Body of pancreas (tissue), 4 donors: Measurements from ENCODE around the gene HSPA1A.

Source experiments
- CTCF ChIP-seq, 7 experiments: fragments of 450-650 bp in 4 of 7; fragments of 200-600 bp in 3 of 7; sonication (generic) in 3 of 7; IDR thresholded peaks; one replicate each; pipeline ENCODE4 v1.5.1; 2016 to 2019; ENCODE audit warnings: antibody characterized with exemption in 7 of 7
- POLR2A ChIP-seq, 3 donors: fragments of 450-650 bp; IDR thresholded peaks; one replicate each; pipeline ENCODE4 v1.6.1; 2016; ENCODE audit warnings: antibody characterized with exemption in 3 of 3, mild to moderate bottlenecking in 2 of 3

- TF ChIP-seq CTCF (IDR thresholded peaks at IDR 0.05) (no peak), POLR2A (IDR thresholded peaks at IDR 0.05) (no peak)
Measured at GRCh38 chr6:31792761-31793171, 22.6 kb upstream of the HSPA1A start.
